Myometrial cell (primary cell): ENCODE data around the gene ANKRD9. TPM values are rescaled to one million over a fixed set of nuclear protein-coding genes. Genes with fewer than 3 reads are reported as not detected.

Experiments used
- total RNA-seq: library from RNA; depleted of rRNA; stranded (reverse); fragments of >200 nt; gene quantifications from 2 replicates; pipeline ENCODE4 v1.2.3, GENCODE V29; 2015

ANKRD9 gene
- total RNA-seq = 18.8 and 30.3 TPM in 2 replicates

GRCh38 chr14:102509746-102510615, at the start of gene ANKRD9:
ANKRD9 (minus strand) TSS chr14:102509776; CDS start chr14:102507889, 1,887 bp downstream.

Other genes starting within 250 kb of the ANKRD9 start
- gene MOK, start 204.6 kb downstream of the ANKRD9 start, total RNA-seq = 23.4 and 35.8 TPM in 2 replicates
- 8.4 and 11.9 TPM in 2 replicates for gene ZNF839, start 190.0 kb downstream of the ANKRD9 start, total RNA-seq
- 78.4 and 78.5 TPM in 2 replicates for gene CINP, start 146.9 kb downstream of the ANKRD9 start, total RNA-seq
- 8.9 and 15.6 TPM in 2 replicates for gene TECPR2, start 146.8 kb downstream of the ANKRD9 start, total RNA-seq
- gene RCOR1, start 82.9 kb upstream of the ANKRD9 start, total RNA-seq = 11.0 and 14.5 TPM in 2 replicates